ENCODE measurements around the gene FCMR. TPM values are rescaled to one million over a fixed set of nuclear protein-coding genes. Genes with fewer than 3 reads are reported as not detected.

The FCMR gene
- total RNA-seq, 4 donors from 2014 or later, result 1.8 to 3.1 (median 2.6) TPM

DNA sequence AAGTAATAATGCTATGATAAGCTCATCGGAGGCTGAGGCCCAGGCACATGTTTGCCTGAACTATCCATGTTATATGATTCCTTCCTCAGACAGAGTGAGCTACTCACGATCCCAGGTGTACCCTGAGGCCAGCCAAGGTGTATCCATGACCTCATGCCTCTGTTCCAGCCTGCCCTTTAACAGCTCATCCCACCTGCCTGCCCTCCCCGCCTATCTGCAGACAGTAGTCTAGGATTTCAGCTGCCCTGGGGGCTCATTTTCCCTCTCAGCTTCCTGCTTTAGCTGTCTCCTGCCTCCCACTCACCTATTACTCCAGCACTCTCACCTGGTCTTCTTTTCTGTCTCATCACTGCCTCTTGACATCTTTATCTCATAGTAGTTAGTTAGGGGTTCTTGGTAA lies 26.4 kb downstream of the FCMR start:
- WGBS, 2 donors, result 75 to 82% methylated on average over 3 of the region's 3 CpGs
- Histone ChIP-seq H3K27me3 (peaks cover 0 to 3% of the 10 kb centered on the region in 2 donors), H3K27ac (no peak overlapping the region), H3K9me3 (no peaks in the 10 kb centered on the region), H3K4me1 (no peaks in the 10 kb centered on the region), H3K36me3 (no peaks in the 10 kb centered on the region), H3K4me3 (no peak overlapping the region)
- TF ChIP-seq POLR2A (IDR thresholded peaks at IDR 0.05) (no peak), EP300 (IDR thresholded peaks at IDR 0.05) (no peak)
- TF ChIP-seq, protein P1, sequence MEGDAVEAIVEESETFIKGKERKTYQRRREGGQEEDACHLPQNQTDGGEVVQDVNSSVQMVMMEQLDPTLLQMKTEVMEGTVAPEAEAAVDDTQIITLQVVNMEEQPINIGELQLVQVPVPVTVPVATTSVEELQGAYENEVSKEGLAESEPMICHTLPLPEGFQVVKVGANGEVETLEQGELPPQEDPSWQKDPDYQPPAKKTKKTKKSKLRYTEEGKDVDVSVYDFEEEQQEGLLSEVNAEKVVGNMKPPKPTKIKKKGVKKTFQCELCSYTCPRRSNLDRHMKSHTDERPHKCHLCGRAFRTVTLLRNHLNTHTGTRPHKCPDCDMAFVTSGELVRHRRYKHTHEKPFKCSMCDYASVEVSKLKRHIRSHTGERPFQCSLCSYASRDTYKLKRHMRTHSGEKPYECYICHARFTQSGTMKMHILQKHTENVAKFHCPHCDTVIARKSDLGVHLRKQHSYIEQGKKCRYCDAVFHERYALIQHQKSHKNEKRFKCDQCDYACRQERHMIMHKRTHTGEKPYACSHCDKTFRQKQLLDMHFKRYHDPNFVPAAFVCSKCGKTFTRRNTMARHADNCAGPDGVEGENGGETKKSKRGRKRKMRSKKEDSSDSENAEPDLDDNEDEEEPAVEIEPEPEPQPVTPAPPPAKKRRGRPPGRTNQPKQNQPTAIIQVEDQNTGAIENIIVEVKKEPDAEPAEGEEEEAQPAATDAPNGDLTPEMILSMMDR (IDR thresholded peaks at IDR 0.05), result no peak
- no peak for DNase-seq (ENCODE audit: low spot score in 2 of 2)

DNA sequence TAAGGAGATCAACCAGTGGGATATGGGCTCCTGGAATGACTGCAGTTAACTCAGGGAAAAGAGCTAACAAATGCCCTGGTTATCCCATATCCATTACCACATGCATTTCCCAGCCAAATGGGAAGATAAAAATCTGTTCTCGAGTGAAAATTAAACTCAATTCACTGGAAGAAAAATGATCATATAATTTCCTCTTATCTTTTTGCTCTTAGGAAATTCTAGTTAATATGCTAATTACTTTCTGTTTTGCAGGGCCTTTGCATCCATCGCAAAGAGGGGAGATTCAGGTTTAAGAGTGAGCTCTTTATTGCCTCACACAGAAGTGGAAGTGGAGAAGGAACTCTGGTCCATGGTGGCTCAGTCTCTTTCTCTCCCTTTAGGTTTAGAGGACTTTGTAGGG lies 28.4 kb downstream of the FCMR start:
- Histone ChIP-seq H3K4me1 (no peaks in the 10 kb centered on the region), H3K27me3 (peaks cover 0 to 13% of the 10 kb centered on the region in 2 donors), H3K36me3 (no peaks in the 10 kb centered on the region), H3K4me3 (no peak overlapping the region), H3K9me3 (no peaks in the 10 kb centered on the region), H3K27ac (no peak overlapping the region)
- TF ChIP-seq, protein P1 (IDR thresholded peaks at IDR 0.05), result no peak
- TF ChIP-seq EP300 (IDR thresholded peaks at IDR 0.05) (no peak), POLR2A (IDR thresholded peaks at IDR 0.05) (no peak)
- 80 to 87% methylated on average over 2 of the region's 2 CpGs for WGBS, 2 donors
- no peak for DNase-seq (ENCODE audit: low spot score in 2 of 2)

DNA sequence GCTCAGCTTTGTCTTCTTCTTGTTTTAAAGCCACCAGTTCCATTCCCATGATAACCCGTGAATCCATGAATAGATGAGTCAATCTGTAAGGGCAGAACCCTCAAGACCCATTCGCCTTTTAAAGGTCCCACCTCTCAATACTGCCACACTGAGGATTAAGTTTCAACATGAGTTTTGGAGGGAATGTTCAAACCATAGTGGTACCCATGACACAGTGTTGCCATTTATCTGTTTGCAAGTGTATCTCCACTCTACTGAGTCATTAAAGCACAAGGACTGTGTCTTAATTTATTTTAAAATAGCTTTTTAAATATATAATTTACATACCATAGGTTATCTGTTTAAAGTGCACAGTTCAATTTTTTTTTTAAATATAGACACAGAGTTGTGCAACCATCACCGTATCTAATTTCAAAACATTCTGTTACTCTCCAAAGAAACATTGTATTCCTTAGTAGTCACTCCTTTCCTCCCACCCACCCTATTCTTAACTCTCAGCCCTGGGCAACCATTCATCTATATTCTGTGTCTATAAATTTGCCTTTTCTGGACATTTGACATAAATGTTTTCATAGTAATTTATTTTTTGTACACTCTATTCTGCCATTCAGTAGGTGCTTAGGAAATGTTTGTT lies 29.3 kb downstream of the FCMR start:
- peaks cover 0 to 13% of the 10 kb centered on the region in 2 donors for H3K27me3 ChIP-seq
- no peak overlapping the region for H3K27ac ChIP-seq
- H3K36me3 ChIP-seq, result no peaks in the 10 kb centered on the region
- no peak overlapping the region for H3K4me3 ChIP-seq
- DNase-seq (ENCODE audit: low spot score in 2 of 2), result no peak
- WGBS, 2 donors, result 74 to 76% methylated on average over 3 of the region's 3 CpGs
- TF ChIP-seq POLR2A (IDR thresholded peaks at IDR 0.05), result no peak
- TF ChIP-seq, protein P1 (IDR thresholded peaks at IDR 0.05), result no peak
- TF ChIP-seq EP300 (IDR thresholded peaks at IDR 0.05), result no peak
- no peaks in the 10 kb centered on the region for H3K4me1 ChIP-seq
- H3K9me3 ChIP-seq, result no peaks in the 10 kb centered on the region

DNA sequence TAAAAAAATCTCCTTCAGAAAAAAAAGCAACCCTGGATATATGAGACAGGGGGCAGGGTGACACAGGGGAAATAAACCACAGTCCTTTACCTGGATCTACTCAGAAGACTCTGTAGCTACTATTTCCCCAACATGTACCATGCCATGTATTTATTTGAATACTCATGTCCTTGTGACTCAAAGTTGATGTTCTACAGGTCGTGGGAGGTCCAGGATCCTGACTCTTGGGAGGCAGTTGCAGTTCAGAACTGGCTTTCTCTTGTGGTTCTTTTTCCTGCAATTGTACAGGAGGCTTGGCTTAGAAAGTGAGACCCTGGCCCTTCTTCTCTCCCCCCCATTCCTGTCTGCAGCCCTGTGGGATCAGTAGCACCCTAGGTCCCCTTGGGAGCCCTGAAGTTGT lies 30.3 kb downstream of the FCMR start:
- Histone ChIP-seq H3K27me3 (peaks cover 0 to 13% of the 10 kb centered on the region in 2 donors), H3K9me3 (no peaks in the 10 kb centered on the region), H3K4me1 (no peaks in the 10 kb centered on the region), H3K27ac (no peak overlapping the region), H3K36me3 (no peaks in the 10 kb centered on the region), H3K4me3 (no peak overlapping the region)
- TF ChIP-seq, protein P1 (IDR thresholded peaks at IDR 0.05), result no peak
- TF ChIP-seq EP300 (IDR thresholded peaks at IDR 0.05) (no peak), POLR2A (IDR thresholded peaks at IDR 0.05) (no peak)
- WGBS, 2 donors, result 80 to 83% methylated on average over 1 of the region's 1 CpG
- DNase-seq (ENCODE audit: low spot score in 2 of 2), result no peak

DNA sequence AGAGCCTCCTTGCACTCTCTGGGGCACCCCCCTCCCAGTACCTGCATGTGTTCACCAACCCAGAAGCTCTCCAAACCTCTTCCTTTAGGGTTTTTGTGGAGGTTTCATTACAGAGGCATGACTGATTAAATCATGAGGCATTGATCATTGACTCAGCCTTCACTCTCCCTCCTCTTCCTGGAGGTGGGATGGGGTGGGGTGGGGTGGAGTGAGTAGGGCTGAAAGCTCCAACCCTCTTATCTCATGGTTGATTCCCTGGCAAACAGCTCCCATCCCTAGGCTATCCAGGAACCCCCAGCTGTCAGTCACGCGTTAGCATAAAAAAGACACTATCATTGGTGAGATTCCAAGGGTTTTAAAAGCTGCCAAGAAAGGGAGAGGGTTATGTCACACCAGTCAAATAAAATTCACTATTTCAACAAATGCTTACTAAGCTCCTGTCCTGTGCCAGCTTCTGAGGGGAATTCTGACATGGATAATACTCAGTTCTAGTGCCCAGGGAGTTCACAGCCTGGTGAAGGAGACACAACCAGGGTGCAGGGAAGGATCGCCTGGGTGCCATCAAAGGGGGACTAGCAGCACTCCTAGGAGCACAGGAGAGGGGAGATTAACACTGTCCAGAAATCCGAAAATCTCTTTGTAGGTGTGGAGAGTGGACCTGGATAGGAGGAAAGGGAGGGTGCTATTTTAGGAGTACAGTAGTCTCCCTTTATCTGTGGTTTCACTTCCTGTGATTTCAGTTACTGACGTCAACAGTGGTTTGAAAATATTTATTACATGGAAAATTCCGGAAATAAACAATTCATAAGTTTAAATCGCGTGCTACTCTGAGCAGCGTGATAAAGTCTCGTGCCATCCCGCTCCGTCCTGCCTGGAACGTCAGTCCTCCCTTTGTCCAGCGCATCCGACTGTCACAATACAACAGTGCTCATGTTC lies 31.3 kb downstream of the FCMR start:
- Histone ChIP-seq H3K36me3 (no peaks in the 10 kb centered on the region), H3K4me3 (no peak overlapping the region), H3K27ac (no peak overlapping the region), H3K9me3 (no peaks in the 10 kb centered on the region), H3K27me3 (peaks cover 0 to 13% of the 10 kb centered on the region in 2 donors), H3K4me1 (no peaks in the 10 kb centered on the region)
- TF ChIP-seq EP300 (IDR thresholded peaks at IDR 0.05) (peak; percentile 49), POLR2A (IDR thresholded peaks at IDR 0.05) (no peak)
- TF ChIP-seq, protein P1 (IDR thresholded peaks at IDR 0.05), result no peak
- DNase-seq (ENCODE audit: low spot score in 2 of 2), result no peak
- WGBS, 2 donors, result 75 to 77% methylated on average over 15 of the region's 15 CpGs

Data from tibial nerve (tissue), 4 donors.